NCI-H2196 (cell line): ENCODE results near the gene PLCB1.

ENCODE experiments used
- DNase-seq: peaks from one replicate; lab custom pipeline; 2025; ENCODE audit not compliant: unreplicated experiment; lab: John Stamatoyannopoulos, UW

The PLCB1 gene

DNA sequence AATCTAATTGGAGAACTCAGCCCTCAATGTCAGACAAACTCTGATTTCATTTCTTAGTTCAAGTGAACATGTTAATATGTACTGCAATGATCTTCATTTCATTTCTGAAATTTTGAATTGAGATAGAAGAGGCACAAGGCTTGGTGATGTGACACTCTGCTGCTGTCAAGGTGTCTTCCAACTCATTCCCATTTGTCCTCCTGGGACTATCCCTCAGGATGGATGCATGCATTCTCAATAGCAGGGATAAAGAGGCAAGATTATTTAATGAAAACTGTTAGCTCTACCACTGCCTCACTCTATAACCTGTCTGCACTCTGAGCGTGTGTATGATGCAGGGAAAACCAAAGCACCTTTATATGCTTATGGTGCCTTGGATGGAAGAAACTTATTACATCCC, 78.7 kb downstream of the PLCB1 start:
- DNase-seq = no peak

DNA sequence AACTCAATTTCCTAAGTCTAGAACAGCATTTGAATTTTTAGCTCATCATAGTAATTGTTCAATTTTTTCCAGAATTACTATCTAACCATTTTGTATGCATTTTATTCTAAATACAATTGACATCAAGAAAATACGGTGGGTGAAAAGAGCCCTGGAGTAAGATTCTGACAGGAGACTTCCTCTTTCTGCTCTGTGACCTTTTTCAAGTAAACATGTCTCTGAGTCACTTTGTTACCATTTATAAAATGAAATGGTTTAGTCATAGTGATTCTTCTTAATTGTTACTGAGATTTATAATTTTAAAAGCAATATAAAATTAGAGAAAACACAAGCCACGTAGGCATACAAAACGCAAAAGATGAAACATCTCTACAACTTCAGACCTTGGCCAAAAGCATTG, 80.2 kb downstream of the PLCB1 start:
- DNase-seq = no peak

DNA sequence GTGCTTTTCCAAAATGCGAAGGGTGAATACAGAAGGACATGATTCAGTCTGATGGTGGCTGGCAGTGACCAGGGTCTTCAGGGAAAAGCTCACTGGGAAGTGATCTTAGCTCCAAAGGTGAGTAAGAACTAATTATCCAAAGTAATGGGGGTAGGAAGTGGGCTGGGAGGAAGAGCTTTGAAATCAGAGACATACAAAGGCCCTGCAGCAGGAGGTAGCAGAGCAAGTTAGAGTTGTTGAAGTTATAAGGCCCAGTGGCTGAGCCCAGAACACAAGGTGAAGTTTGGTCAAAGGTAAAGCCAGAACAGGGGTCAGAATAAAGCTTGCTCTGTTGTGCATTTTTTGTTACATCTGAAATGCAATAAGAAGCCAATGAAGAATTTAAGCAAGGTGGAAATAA, 81.2 kb downstream of the PLCB1 start:
- DNase-seq = no peak

DNA sequence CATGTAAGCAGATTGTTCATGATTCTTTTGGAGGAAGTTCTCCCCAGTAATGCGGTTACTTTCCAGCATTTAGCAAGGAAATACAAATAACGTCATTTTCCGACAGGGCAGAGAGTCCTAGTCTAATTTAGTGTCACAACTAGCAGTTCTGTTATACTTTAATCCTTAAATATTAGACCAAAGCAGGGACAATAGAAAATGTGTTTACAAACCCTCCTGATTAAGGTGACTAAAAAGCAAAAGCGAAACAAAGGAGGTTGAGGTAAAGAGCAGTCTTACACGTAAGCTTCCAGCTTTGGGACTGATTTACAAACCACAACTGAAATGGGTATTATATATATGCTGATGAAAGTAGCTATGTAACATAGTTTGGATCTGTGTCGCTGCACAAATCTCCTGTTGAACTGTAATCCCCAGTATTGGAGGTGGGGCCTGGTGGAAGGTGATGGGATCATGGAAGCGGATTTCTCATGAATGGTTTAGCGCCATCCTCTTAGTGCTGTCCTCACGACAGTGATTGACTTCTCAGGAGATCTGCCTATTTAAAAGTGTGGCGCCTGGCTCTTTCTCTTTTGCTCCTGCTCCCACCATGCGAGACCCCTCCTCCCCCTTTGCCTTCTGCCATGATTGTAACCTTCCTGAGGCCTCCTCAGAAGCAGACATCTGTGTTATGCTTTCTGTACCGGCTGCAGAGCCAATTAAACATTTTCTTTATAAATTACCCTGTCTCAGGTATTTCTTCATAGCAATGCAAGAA, 81.9 kb downstream of the PLCB1 start:
- no peak for DNase-seq

DNA sequence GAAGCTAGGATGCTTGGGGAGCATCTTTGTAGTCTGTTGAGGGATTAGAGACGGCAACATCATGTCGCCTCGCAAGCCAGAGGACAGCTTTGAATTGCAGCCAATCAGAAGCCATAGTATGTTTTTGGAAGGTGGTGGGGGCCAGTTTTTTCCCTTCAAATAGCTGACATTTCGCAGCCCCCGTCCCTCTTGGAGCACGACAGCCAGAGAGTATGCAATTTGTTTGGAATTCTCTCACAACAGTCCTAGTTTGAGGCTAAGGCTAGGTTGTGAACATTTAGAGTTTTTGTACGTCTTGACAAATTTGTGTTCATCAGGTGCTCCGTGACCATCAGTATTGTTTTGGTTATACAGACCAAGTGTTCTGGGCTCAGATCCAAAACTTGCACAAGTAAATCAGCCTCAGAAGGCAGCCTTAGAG, 83.3 kb downstream of the PLCB1 start:
- no peak for DNase-seq

DNA sequence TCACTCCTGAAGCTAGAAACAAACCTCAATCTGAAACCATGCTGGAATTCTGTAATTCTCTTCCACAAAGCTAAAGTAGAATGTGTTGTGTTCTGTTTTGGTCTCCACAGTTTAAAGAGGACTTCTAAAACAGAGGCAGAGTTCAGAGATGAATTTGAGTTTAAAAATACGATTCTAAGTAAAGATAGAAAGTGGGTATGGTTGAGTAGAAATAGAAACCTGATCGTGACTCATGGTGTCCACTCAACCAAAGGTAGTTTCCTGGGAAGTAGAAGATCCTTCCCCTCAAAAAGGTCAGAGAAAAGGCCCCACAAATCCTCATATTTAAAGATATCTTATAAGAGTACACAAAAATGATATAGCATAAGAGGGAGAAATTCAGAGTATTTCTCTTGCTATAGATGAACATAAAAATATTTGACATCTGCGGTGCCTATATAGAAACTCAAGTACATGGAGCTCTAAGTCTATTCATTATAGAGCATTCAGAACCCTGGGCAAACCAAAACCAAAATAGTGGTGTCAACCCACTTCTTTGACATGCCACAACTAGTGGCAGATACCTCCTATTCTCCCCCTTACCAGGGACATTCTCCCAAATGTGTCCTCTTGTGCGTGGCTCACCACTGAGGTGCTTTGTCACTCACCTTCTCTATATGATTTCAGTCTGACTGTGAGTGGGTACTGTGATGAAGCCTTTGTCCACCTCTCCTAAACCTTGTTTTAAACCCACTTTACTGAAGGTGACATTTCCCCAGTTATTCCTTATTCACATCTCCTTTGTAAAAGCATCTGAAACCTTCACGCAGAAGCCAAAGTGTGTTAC, 84.5 kb downstream of the PLCB1 start:
- no peak for DNase-seq

DNA sequence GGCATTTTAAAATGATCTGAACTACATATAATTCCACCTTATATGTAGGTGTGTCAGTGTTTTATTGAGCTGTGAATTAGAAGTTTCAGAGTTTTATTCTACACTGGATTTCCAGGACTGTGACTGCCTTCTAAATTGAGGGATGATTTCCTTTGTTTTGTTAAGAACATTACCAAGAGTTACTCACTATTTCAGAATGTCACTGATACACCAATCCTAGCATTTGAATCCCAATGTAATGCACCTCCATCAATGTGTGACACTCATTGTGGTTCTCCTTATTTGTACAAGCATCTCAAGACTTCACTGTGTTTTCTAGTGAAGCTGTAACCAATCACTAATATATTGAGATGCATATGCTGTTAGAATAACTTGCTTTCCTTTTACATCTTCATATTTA, 86.8 kb downstream of the PLCB1 start:
- no peak for DNase-seq

DNA sequence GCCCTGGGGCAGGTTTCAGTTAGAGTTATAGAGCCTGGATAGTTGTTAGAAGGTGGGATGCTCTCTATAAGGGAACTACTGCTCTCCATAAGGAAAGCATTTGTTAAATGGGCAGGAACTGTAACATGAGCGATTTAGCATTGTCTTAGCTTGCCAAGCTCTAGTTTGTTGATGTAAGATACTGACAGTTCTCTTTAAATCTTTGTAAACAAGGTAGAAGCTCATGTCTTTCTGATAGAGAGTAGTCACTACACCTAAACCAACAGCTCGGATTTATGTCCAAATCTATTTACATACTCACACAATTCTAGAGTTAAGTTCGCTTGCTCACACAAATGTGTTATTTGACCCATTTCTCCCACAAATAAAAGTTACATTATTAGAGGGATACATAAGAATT, 87.3 kb downstream of the PLCB1 start:
- no peak for DNase-seq

DNA sequence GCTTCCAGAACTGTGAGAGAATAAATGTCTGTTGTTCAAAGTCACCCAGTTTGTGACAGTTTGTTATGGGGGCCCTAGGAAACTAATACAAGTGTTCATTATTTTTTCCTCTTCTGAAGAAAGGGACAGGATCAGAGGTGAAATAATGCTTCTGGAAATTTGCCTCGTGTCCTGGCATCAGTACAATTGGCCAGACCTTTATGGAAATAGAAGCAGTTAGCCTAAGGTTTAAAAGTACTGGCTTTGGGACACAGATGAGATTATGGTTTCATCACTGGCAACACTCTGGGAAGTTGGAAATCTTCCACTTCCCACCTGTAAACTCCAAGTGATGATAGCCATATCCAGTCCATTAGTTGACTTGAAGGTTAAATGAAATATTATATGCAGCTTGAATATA, 88.7 kb downstream of the PLCB1 start:
- DNase-seq = no peak

DNA sequence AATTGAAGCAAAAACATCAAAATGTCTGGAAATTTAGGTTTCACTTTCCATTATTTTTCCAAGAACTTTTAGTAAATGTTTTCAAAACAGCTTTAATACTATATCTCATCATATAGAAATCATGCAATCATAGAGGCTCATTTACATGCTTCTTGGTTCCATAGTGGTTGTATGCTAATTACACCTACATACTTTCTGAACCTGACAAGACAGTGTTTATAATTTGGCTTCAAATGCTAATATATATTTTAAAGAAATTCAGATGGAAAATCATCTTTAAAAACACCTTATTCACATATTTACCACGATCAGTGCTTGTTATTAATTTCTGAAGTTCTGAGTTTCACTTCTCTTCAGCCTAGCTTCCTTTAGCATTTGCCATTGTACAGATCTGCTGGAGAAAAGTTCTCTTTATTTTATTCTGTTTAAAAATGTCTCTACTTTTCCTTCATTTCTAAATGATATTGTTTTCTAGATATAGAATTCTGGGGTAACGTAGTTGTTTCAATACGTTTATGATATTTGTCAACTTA, 89.9 kb downstream of the PLCB1 start:
- no peak for DNase-seq

DNA sequence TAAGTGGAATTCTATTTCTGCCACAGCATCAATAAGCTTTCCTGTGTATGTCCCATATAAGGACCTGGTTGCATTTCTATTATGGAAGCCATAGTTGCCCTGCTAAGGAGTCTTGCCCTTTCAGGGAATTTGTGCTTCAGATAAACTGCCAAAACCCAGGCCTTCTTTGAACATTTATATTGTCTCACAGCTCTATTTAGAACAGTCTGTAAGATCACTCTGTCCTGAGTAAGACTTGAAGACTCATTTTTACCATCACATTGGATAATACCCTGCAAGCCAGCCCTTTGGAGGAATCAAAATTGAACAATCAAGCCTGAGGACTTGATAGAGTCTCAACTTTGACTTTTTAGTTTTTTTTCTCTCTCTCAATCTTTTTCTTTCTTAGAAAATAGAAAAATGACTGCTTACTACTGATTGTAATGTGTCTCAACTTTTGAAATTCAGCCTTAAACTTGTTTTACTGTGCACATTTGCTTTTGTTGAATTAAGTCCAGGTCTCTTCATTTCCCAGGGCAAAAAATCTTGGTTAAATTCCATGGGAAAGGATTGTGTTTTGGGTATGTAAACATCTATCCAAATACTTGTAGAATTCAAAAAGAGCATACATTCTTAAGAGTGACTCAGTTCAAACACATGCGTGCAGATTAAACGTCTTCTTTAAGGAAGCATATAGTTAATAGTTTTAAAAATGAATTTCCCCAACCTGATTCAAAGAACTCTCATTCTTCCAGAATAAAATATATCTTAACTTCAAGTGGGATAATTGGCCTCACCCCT, 91.2 kb downstream of the PLCB1 start:
- DNase-seq = no peak

DNA sequence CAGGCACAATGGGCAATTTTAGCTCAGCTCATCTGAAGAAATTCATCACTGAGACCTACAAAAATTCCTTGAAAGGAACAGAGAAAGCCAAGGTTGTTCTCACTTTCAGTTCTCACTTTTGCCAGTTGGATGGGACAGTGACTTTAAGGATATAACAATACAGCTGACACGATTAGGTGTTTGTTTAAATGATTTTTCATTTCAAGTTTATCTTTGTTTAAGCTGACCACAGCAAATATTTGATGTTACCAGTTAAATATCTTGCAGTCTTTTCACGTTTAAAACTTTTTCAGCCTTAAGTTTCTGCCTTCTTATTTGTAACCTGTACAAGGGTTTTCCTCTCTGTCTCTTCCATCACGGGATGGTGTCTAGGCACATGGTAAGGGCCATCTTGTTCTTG, 93.6 kb downstream of the PLCB1 start:
- DNase-seq = no peak

DNA sequence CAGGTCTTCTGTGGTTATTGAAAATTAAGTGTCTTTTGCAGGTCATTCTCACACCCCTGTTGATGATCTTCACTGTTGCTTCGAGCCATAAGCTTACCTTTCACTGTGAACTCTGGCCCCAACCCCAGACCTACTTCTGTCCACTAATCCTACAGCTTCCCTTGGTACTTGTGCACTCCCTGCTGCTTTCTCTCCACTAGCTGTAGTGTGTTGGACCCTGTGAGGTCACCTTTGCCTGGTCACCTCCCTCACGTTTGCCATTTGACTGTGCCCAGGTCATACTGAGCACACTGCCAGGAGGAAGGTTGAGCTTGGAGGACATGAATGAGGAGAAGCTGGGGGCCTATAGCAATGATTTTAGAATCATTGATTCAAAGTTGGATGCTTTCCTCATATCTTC, 94.0 kb downstream of the PLCB1 start:
- DNase-seq = no peak

DNA sequence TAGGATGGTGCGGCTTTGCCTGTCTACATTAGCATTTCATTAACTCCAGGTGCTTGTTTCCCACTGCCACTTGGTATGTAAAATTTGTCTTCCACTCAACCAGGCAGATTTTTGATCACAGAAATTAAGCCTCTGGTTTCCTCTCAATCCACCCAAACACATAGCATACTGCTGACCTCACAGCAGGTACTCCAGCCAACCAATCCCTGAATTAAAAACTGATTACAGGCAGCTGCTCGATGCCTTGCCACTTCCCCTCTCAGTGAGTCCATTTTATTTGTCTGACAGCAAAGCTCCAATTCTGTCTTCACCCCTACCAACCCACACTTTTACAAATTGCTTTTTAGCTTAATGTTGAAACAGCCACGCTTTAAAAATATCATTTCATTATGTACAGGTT, 95.2 kb downstream of the PLCB1 start:
- no peak for DNase-seq

DNA sequence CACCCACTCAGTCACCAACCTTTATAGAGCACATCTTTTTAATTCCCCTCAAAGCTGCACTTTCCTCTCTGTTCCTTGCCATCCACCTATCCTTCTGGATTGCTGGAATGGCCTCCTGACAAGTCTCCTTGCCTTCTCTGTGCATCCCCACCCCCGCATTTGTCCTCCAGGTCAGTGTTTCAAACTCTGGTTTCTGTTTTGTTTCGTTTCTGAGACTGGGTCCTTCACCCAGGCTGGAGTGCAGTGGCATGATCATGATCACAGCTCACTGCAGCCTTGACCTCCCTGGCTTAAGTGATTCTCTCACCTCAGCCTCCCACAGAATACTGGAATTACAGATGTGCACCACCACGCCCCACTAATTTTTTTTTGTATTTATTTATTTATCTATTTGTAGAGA, 96.2 kb downstream of the PLCB1 start:
- no peak for DNase-seq

DNA sequence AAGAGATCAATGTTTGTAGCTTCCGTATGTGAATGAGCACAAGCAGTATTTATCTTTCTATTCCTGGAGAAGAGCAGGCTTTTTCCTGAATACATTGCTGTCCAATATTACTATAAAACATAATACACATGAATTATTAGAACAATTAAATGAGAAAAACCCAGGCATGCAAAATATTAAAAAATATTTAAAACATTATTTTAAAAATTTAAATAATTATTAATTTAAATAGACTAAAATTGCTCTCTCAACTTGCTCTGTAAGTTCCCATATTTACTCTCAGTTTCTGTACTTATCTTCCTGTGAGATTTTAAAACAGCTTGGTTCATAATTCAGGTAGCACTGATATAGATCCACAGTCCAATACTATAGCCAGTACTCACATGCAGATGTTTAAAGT, 97.0 kb downstream of the PLCB1 start:
- DNase-seq = no peak

DNA sequence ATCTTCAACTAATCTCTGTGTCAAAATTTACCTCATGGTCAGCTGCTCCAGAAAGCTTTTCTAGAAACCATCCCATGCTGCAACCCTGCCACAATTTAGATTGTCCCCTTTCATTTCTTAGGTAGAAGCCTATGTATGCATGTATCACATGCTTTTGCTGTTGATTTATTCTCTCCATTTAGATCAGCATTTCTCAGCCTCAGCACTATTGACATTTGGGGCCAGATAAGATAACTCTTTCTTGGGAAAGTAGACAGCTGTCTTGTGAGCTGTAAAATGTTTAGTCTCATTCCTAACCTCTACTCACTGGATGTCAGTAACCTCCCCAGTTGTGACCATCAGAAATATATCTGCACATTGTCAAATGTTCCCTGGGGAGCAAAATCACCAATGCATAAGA, 99.0 kb downstream of the PLCB1 start:
- no peak for DNase-seq

DNA sequence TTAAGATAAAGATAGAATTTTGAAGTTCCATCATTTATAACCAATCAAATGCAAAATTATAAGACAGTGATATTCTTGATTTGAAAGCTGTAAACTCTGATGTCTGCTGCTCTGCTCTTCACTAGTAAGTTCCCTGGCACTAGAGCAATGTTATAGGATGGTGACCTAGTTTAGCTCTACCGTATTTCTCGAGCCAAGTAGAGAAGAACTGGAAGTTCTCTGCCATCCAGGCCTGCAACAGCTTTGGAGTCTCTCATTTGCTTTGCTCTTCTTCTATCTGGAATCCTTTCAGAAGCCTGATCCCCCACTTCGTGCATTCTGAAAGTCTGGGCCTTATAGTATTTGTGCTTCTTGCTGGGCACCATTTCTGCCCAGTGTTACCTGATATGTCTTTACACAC, 100.3 kb downstream of the PLCB1 start:
- DNase-seq = no peak

DNA sequence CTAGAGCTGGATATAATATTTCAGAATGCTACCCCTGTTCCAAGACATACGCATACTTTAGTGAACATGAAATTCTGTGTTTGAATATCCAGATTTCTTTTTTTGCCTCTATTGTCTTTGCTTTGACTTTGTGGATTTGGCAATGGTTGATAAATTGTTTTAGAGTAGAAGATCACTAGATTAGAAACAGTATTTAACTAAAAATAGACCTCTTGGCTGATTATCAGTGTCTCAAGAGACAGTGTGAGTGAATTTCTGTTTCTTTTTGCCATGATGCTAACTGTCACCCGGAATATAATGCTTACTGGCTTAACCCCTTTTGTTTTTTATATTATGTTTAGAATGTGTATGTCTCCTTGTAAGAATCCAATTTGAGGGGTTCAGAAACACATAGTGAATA, 102.5 kb downstream of the PLCB1 start:
- DNase-seq = no peak

DNA sequence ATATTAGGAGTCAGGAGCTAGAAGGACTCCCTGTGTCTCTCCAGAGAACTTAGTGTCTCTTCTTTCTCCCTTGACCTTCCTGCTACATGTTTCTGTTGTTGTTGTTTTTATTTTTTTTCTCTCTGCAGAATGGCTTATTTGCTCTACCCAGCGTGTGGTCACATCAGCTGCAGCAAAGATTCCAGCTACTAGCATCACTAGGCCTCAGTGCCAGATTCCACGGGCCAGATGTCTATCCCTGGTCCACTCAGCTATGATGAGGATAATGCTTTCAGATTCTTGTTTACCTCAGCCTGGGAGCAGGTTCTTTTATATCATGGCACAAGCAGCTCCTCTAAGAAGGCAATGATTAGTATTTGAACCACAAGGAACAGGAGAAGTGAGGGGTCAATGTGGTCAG, 110.0 kb downstream of the PLCB1 start:
- DNase-seq = no peak

DNA sequence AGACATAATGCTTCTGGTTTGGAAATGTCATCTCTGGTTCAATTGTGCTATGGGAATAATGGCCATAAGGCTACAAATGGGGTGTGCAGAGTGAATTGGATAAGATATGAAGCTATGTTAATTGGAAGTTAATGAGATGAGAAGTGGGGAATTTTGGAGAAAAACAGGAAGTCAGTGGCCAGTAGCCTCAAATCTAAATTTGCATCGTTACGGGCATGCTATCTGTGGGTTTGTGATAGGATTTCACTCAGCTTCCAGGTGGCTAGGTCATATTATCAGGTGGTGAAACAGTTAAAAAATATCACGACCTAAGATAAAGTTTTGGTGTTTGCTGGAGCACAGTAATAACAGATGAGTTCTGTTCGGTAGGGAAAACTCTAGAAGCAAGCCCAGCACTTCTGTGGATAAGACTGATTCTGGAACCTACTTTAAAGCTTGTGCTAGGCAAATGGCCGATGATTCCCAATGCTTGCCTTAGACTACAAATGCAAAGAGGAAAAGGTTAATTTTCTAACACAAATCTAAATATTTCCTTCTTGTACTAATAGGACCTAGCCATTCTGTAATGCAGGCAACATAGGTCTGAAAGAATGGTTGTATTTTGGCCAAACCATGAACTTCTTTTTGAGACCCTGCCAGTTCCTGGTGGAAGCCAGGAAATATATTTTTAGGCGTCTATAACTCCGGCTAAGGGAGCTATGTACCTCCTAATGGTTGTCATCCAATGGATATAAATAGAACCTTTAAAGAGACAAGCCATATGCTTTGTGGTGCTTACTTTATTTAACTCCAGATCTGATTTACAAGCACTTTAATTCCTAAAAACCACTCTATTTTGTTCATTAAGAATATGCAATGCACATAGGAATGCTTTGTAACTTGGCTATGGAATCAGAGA, 111.0 kb downstream of the PLCB1 start:
- no peak for DNase-seq
